SHP77 treated with DMSO at 0.1 percent for 48 hours (cell line): Measurements from ENCODE around the gene EXD3.

Experiments
- DNase-seq: peaks from one replicate; lab custom pipeline; 2025; lab: John Stamatoyannopoulos, UW

EXD3 gene

GRCh38 chr9:137317718-137318511 lies 105.0 kb downstream of the EXD3 start:
- no peak for DNase-seq

- no peak for DNase-seq
Observed at GRCh38 chr9:137317021-137317717, 105.8 kb downstream of the EXD3 start.

- DNase-seq = no peak
Observed at GRCh38 chr9:137316012-137316981, 106.7 kb downstream of the EXD3 start.

- DNase-seq = no peak
Observed at GRCh38 chr9:137315581-137316011, 107.4 kb downstream of the EXD3 start.

- no peak for DNase-seq
Observed at GRCh38 chr9:137314561-137315560, 108.1 kb downstream of the EXD3 start.

GRCh38 chr9:137313956-137314560 lies 108.9 kb downstream of the EXD3 start:
- no peak for DNase-seq

- DNase-seq = no peak
Observed at GRCh38 chr9:137313326-137313936, 109.5 kb downstream of the EXD3 start.

- DNase-seq = no peak
Observed at GRCh38 chr9:137312852-137313325, 110.1 kb downstream of the EXD3 start.

GRCh38 chr9:137311986-137312851 lies 110.7 kb downstream of the EXD3 start:
- no peak for DNase-seq

- DNase-seq = no peak
Observed at GRCh38 chr9:137311171-137311985, 111.6 kb downstream of the EXD3 start.

- DNase-seq = peak; percentile 46
Observed at GRCh38 chr9:137310189-137311052, 112.5 kb downstream of the EXD3 start.

- DNase-seq = no peak
Observed at GRCh38 chr9:137309368-137310188, 113.4 kb downstream of the EXD3 start.

- no peak for DNase-seq
Observed at GRCh38 chr9:137308057-137308619, 114.8 kb downstream of the EXD3 start.

GRCh38 chr9:137307255-137308056 lies 115.5 kb downstream of the EXD3 start:
- peak; percentile 19 for DNase-seq

GRCh38 chr9:137306850-137307254 lies 116.1 kb downstream of the EXD3 start:
- no peak for DNase-seq
